HS-5 (cell line): ENCODE data around the gene EDEM1.
"Not testable (repeated sequence)": the region's sequence is repeated elsewhere in the genome, so short reads cannot be mapped to it uniquely, and the experiment has no call there.

Experiments used
- DNase-seq: peaks from one replicate; pipeline ENCODE4 v3.0.0-alpha.2; 2012; ENCODE audit warnings: low read depth

The EDEM1 gene

GRCh38 chr3:5232570-5232969 is 45.1 kb downstream of the EDEM1 start:
- no peak for DNase-seq

- DNase-seq, result no peak
Observed at GRCh38 chr3:5233026-5233425, 45.5 kb downstream of the EDEM1 start.

- no peak for DNase-seq
Observed at GRCh38 chr3:5235655-5236054, 48.1 kb downstream of the EDEM1 start.

- DNase-seq, result no peak
Observed at GRCh38 chr3:5238545-5238944, 51.0 kb downstream of the EDEM1 start.

GRCh38 chr3:5239602-5240001 is 52.1 kb downstream of the EDEM1 start:
- DNase-seq, result no peak

GRCh38 chr3:5240740-5241139 is 53.2 kb downstream of the EDEM1 start:
- DNase-seq, result no peak

- not testable (repeated sequence) for DNase-seq
Observed at GRCh38 chr3:5242785-5243184, 55.3 kb downstream of the EDEM1 start.

- DNase-seq, result no peak
Observed at GRCh38 chr3:5245927-5246326, 58.4 kb downstream of the EDEM1 start.

- no peak for DNase-seq
Observed at GRCh38 chr3:5248822-5249221, 61.3 kb downstream of the EDEM1 start.

GRCh38 chr3:5250467-5251195 is 63.1 kb downstream of the EDEM1 start:
- DNase-seq, result no peak

- no peak for DNase-seq
Observed at GRCh38 chr3:5251196-5251583, 63.7 kb downstream of the EDEM1 start.

GRCh38 chr3:5252131-5252530 is 64.6 kb downstream of the EDEM1 start:
- DNase-seq, result no peak

GRCh38 chr3:5254281-5255048 is 67.0 kb downstream of the EDEM1 start:
- DNase-seq, result no peak

GRCh38 chr3:5255404-5256344 is 68.2 kb downstream of the EDEM1 start:
- no peak for DNase-seq

- no peak for DNase-seq
Observed at GRCh38 chr3:5258526-5258925, 71.0 kb downstream of the EDEM1 start.

- DNase-seq, result no peak
Observed at GRCh38 chr3:5260992-5261501, 73.5 kb downstream of the EDEM1 start.

GRCh38 chr3:5262507-5262906 is 75.0 kb downstream of the EDEM1 start:
- no peak for DNase-seq

- DNase-seq, result no peak
Observed at GRCh38 chr3:5264093-5264600, 76.6 kb downstream of the EDEM1 start.

GRCh38 chr3:5264896-5265770 is 77.6 kb downstream of the EDEM1 start:
- DNase-seq, result no peak

- no peak for DNase-seq
Observed at GRCh38 chr3:5267252-5267651, 79.7 kb downstream of the EDEM1 start.

- no peak for DNase-seq
Observed at GRCh38 chr3:5267889-5268288, 80.4 kb downstream of the EDEM1 start.
